Measurements from ENCODE around the gene SURF2. TPM values are rescaled to one million over a fixed set of nuclear protein-coding genes. Genes with fewer than 3 reads are reported as not detected.

The SURF2 gene
- total and polyA plus RNA-seq, 2 experiments from 2014 or later, result 39.9 to 104 TPM

GRCh38 chr9:133341369-133342068 lies 14.8 kb upstream of the SURF2 start:
- DNase-seq (ENCODE audit: low spot score) (no peak), ATAC-seq (no peak)
- H3K36me3 ChIP-seq (ENCODE audit: insufficient read depth), result peaks cover 21% of the 10 kb centered on the region
- no peak overlapping the region for H3K27ac ChIP-seq (ENCODE audit: low read depth)
- no peak overlapping the region for H3K27ac Mint-ChIP-seq
- no peak overlapping the region for H2AFZ ChIP-seq
- H3K4me3 ChIP-seq, result no peak overlapping the region
- H3K27me3 ChIP-seq (ENCODE audit: insufficient read depth), result no peaks in the 10 kb centered on the region
- peaks cover 33% of the 10 kb centered on the region; the same call in 1 of the 2 replicates for H3F3A ChIP-seq (replicated peaks; ENCODE audit: low read depth)
- H3K36me3 Mint-ChIP-seq (ENCODE audit: low read depth), result peaks cover 76% of the 10 kb centered on the region
- H3K79me2 ChIP-seq (replicated peaks; ENCODE audit: insufficient read depth), result peaks cover 14% of the 10 kb centered on the region
- H3K9me3 Mint-ChIP-seq, result no peaks in the 10 kb centered on the region
- H3K4me2 ChIP-seq, result no peak overlapping the region
- TF ChIP-seq ZNF114 (CRISPR knock-in tag; IDR thresholded peaks at IDR 0.05) (no peak), ZNF331 (CRISPR knock-in tag; IDR thresholded peaks at IDR 0.05; ENCODE audit: low read depth) (no peak), CTCF (conservative IDR thresholded peaks at IDR 0.05; ENCODE audit: low read depth in 2 of 2) (no peak), EZH2 (IDR thresholded peaks at IDR 0.05; ENCODE audit: low read depth, unreplicated experiment) (no peak), ZNF462 (CRISPR knock-in tag; IDR thresholded peaks at IDR 0.05) (no peak), STAT1 (IDR thresholded peaks at IDR 0.05; ENCODE audit: unreplicated experiment) (no peak), JUNB (IDR thresholded peaks at IDR 0.05; ENCODE audit: unreplicated experiment) (no peak), NANOG (IDR thresholded peaks at IDR 0.05; ENCODE audit: borderline replicate concordance) (no peak), EZH2phosphoT487 (IDR thresholded peaks at IDR 0.05; ENCODE audit: unreplicated experiment) (no peak), CREB1 (CRISPR knock-in tag; IDR thresholded peaks at IDR 0.05; ENCODE audit: low read depth) (no peak), POLR2AphosphoS5 (IDR thresholded peaks at IDR 0.05; ENCODE audit: low read depth) (no peak), REST (IDR thresholded peaks at IDR 0.05; ENCODE audit: unreplicated experiment) (no peak), ETS1 (IDR thresholded peaks at IDR 0.05) (no peak)
- H3K4me1 Mint-ChIP-seq, result peaks cover 7% of the 10 kb centered on the region
- no peak overlapping the region for H3K4me3 Mint-ChIP-seq
- H3K9me2 ChIP-seq (ENCODE audit: insufficient read depth), result no peaks in the 10 kb centered on the region
- peaks cover 6% of the 10 kb centered on the region for H3K27me3 Mint-ChIP-seq (ENCODE audit: insufficient read depth, low read depth, poor library complexity)
- peaks cover 3% of the 10 kb centered on the region for H3K4me1 ChIP-seq (ENCODE audit: insufficient read depth)
- peaks cover 22% of the 10 kb centered on the region for H4K20me1 ChIP-seq (replicated peaks; ENCODE audit: insufficient read depth)
